GM19324 (cell line): ENCODE measurements around the gene FUOM.
"Not testable (repeated sequence)": the region's sequence is repeated elsewhere in the genome, so short reads cannot be mapped to it uniquely, and the experiment has no call there.

ENCODE experiments used
- ATAC-seq: cut with Tn5 transposase; IDR thresholded peaks from one replicate; pipeline ENCODE4 v1.9.1; 2021; ENCODE audit warnings: mild to moderate bottlenecking, moderate library complexity; ENCODE audit not compliant: unreplicated experiment, low FRiP score

FUOM gene

GRCh38 chr10:133388973-133389818, 31.4 kb upstream of the FUOM start:
- ATAC-seq: peak; percentile 81

- no peak for ATAC-seq
Measured at GRCh38 chr10:133388236-133388972, 30.6 kb upstream of the FUOM start.

GRCh38 chr10:133386951-133387350, 29.1 kb upstream of the FUOM start:
- ATAC-seq: not testable (repeated sequence)

GRCh38 chr10:133385214-133385613, 27.4 kb upstream of the FUOM start:
- ATAC-seq: no peak

- ATAC-seq: no peak
Measured at GRCh38 chr10:133384071-133384470, 26.3 kb upstream of the FUOM start.

- ATAC-seq: no peak
Measured at GRCh38 chr10:133383551-133383950, 25.7 kb upstream of the FUOM start.

GRCh38 chr10:133381036-133381435, 23.2 kb upstream of the FUOM start:
- no peak for ATAC-seq

- no peak for ATAC-seq
Measured at GRCh38 chr10:133379801-133380666, 22.2 kb upstream of the FUOM start.

- ATAC-seq: peak; percentile 59
Measured at GRCh38 chr10:133379152-133379800, 21.5 kb upstream of the FUOM start, which contains the start of gene PAOX. TSS of gene PAOX (plus strand) at chr10:133379262. CDS start at chr10:133379317, 55 bp downstream.

GRCh38 chr10:133378251-133379096, 20.7 kb upstream of the FUOM start:
- ATAC-seq: peak; percentile 60

GRCh38 chr10:133377818-133378250, 20.0 kb upstream of the FUOM start:
- no peak for ATAC-seq

- no peak for ATAC-seq
Measured at GRCh38 chr10:133377025-133377817, 19.4 kb upstream of the FUOM start.

GRCh38 chr10:133376183-133376582, 18.4 kb upstream of the FUOM start:
- ATAC-seq: not testable (repeated sequence)

GRCh38 chr10:133375357-133376115, 17.7 kb upstream of the FUOM start:
- ATAC-seq: no peak

GRCh38 chr10:133373174-133374090, 15.6 kb upstream of the FUOM start, which contains the start of gene ECHS1:
TSS of gene ECHS1 (minus strand) at chr10:133373354. CDS start at chr10:133373333, 21 bp downstream.
- peak; percentile 95 for ATAC-seq

GRCh38 chr10:133372507-133372906, 14.7 kb upstream of the FUOM start:
- ATAC-seq: no peak
